Left hindlimb (tissue), 1 donor: ENCODE results near the gene SIRPB2.
"Not testable (repeated sequence)": the region's sequence is repeated elsewhere in the genome, so short reads cannot be mapped to it uniquely, and the experiment has no call there.

Source experiments
- DNase-seq: peaks from one replicate; pipeline ENCODE4 v3.0.0-alpha.2; 2018

Gene SIRPB2

GRCh38 chr20:1499528-1500420 is 8.6 kb upstream of the SIRPB2 start:
- no peak for DNase-seq

- DNase-seq: not testable (repeated sequence)
These were observed 6.2 kb upstream of the SIRPB2 start for GRCh38 chr20:1497371-1497770.

- DNase-seq: no peak
These were observed 5.7 kb upstream of the SIRPB2 start for GRCh38 chr20:1496930-1497329.

DNA sequence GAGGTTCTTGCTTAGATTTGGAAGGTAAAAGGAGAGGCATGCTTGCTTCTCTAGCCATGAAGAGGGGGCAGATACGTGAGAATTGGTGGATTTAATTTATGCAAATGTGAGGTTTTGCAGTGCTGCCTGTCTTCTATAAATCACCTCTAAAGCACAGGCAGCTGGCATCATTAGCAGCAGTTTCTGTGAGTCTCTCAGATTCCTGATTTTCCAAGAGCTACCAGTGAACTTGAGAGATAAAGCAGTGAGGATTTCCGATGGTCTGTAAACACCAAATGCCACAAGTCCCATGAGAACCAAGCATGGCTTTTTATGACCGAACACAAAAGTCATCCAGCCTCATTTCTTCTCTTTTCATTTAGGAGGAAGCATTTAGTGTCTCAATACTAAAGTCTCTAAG is 3.2 kb upstream of the SIRPB2 start:
- no peak for DNase-seq

DNA sequence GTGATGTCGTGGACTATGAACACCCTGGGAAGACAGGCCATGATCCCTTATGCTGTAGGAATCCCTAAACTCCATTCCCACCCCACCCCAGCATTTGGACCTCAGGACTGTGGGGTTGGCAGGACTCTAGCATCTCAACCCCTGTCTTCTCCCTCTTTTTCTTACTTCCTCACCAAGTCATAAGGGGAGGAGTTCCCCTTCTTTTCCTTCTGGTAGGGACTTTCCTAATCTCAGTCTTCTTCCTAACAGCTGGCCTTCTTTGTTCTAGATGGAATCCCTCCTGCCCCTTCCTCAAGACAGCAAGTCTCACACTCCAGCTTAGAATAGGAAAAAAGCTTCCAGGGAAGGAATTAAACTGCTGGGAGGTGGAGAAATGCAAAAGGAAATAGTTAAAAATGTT is 2.3 kb upstream of the SIRPB2 start:
- DNase-seq: no peak

DNA sequence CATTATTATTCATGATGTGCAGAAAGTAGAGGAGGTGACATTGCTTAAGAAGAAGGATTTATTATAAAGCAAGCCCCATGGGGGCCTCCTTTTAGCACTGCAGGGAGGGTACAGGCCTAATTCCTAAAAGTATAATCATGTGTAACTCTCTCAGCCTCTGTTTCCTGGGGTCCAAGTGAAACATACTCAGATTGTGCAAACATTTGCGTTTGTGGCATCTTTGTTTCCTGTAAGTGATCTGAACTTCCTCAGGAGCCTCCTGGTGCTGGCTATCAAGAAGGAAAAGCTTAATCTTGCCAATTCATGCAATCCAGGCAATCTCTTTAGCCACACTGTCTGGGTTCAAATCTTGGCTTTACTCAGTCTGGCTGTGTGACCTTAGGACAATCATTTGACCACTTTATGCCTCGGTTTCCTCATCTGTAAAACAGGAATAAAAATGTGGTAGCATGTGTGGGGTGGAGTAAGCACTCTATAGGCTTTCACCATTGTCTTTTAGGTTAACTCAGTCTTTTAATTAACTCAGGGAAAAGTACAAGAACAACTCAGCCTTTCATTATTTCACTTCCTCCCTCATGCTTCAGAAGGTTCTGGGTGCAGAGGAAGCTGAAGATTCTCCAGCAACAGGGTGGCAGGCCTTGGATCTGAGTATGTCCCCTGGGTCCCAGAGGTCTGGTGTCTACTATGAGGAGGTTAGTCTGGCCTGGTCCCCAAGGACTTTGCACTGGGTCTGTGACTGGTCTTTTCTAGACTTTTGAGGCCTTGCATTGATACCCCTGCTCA is 831 bp upstream of the SIRPB2 start:
- DNase-seq: no peak

DNA sequence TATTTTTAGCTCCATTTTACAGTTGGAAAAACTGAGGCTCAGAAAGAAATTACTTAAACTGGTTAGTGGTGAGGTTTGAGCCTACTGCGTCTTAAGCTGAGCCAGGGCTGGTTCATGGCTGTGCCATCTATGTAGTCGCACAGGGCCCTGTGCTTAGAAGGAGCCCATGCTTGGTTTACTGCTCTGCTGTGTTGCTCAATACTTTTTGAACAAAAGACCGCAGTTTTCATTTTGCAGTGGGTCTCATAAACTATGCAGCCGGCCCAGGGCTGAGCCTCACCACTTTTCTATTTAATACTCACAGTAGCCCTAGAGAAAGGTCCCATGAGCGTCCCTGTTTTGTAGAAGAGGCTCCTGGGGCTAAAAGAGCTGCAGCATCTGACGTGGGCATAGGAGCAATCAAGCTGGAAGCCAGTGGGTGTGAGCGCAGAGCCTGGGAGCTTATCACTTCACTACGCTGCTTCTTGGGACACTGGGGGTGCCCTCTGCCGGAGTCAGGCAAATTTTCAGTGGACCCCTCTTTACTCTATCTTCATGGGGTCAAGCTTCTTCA is 501 bp downstream of the SIRPB2 start:
- DNase-seq: no peak

GRCh38 chr20:1489764-1490436 is 1.3 kb downstream of the SIRPB2 start:
- no peak for DNase-seq

GRCh38 chr20:1489325-1489724 is 1.9 kb downstream of the SIRPB2 start:
- no peak for DNase-seq

- no peak for DNase-seq
These were observed 4.7 kb downstream of the SIRPB2 start for GRCh38 chr20:1486566-1486965.

- DNase-seq: no peak
These were observed 6.6 kb downstream of the SIRPB2 start for GRCh38 chr20:1484438-1485116.

DNA sequence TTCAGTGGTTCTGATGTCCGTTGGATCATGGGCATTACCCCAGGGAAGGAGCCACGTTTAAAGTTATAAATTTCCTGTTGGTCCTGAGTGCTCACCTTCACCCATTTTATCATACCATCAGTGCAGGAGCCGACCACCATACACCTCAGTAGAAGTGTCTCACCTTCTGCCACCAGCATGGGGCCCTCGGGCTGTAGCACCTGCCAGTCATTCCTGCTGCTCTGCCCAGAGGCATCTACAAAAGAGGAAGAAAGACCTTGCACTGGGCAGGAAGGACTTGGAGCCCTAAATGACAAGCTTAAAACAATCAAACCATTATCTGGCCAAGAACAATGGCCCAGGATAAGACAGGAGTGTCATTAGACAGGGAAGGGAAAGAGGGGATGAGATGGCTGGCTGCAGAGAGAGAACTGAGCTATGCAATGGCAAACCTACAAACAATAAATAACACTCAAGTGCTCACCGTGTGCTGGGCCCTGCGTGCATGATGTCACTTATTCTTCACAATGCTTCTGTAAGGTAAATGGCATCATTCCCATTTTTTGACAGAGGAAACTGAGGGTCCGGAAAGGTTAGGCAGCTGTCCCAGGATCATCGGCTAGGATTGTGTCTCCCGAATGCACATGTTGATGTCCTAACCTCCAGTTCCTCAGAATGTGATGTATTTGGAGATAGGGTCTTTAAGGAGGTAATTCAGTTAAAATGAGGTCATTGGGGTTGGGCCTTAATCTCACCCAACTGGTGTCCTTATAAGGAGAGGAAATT is 11.2 kb downstream of the SIRPB2 start:
- no peak for DNase-seq

DNA sequence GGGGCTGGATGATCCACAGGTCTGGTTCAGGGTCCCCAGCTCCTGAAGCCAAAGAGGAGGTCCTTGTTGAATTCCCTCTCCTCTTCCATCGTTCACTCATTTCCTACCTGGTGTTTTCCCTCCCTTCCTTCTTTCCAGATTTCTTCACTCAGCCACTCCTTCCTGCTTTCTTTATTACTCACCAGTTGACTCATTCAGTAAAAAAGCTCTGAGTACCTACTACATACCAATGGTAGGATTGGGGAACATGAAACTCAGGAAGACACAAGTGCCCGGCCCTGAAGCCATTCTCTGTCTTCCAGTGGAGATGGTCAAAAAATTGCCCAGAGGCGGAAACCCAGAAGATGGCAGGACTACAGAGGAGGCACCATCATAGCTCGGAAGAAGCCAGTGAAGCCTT is 12.7 kb downstream of the SIRPB2 start:
- DNase-seq: no peak

- DNase-seq: no peak
These were observed 13.2 kb downstream of the SIRPB2 start for GRCh38 chr20:1477896-1478490.

GRCh38 chr20:1474817-1475603 is 16.2 kb downstream of the SIRPB2 start:
- no peak for DNase-seq

- DNase-seq: no peak
These were observed 16.9 kb downstream of the SIRPB2 start for GRCh38 chr20:1474325-1474724.

DNA sequence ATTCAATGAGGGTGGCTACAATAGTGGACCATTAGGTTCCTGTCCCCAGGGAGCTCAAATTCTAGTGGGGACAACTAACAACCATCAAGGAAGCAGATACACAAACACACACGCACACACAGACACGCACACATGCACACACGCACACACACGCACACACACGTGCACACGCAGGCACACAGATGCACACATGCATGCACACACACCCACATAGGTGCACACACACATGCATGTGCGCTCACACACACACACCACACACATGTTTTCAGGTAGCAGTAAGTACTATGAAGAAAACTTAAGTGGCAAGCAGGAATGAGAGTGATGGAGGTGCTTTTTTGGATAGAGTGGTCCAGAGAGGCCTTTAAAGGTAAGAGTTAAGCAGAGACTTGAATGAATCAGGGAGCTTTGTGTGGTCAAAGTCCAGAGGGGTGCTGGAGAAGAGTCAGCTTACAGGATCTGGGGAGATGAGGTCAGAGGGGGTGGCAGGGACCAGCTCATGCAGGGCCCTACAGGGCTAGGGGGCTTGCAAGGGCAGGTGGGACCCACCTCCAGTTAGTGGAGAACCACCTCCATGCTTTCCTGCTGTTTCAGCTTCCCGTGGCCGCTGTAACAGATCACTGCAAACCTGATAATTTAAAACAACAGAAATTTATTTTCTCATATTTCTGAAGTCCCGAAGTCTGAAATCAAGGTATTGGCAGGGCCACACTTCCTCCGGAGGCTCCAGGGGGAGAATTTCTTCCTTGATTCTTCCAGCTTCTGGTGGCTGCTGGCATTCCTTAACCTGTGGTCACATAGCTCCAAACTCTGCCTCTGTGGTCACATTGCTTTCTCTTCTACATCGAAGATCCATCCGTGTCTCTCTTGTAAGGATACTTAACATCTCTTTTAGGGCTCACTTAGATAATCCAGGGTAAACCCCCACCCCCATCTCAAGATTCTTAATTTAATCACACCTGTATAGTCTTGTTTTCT is 17.7 kb downstream of the SIRPB2 start:
- DNase-seq: no peak

- no peak for DNase-seq
These were observed 18.5 kb downstream of the SIRPB2 start for GRCh38 chr20:1472556-1473245.

DNA sequence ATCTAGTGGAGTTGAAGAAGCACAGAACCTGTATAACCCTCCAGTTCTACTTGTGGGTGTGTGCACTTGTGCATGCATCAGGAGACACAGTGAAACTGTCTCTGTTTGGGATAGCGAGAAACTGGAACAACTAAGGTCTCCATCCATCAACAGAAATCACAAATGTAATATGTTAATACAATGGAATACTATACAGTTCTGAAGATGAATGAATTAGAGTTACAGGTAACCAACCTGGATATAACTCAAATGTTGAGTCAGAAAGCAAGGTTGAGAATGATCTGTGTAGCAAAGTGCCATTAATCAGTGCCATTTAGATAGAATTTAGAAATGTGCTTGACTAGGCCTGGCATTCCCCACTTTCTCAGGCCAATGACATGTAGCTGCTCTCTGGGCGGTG is 20.0 kb downstream of the SIRPB2 start:
- no peak for DNase-seq
